Progenitor cell of endocrine pancreas (in vitro differentiated cells): ENCODE measurements around the gene CHST1. TPM values are rescaled to one million over a fixed set of nuclear protein-coding genes. Genes with fewer than 3 reads are reported as not detected.

Experiments
- DNase-seq: peaks from one replicate; pipeline ENCODE4 v3.0.0; 2021; ENCODE audit warnings: low spot score; ENCODE audit not compliant: unreplicated experiment
- H3K27ac Mint-ChIP-seq: 2 replicates; pipeline ENCODE4 v1.8.0; 2021; ENCODE audit warnings: mild to moderate bottlenecking, moderate library complexity, mixed read lengths
- H3K27me3 Mint-ChIP-seq: 2 replicates; pipeline ENCODE4 v1.8.0; 2021; ENCODE audit warnings: mixed read lengths
- H3K36me3 Mint-ChIP-seq: 2 replicates; pipeline ENCODE4 v1.8.0; 2022; ENCODE audit warnings: mixed read lengths; ENCODE audit not compliant: insufficient read depth
- H3K4me1 Mint-ChIP-seq: 2 replicates; pipeline ENCODE4 v1.8.0; 2021; ENCODE audit warnings: low read depth, mixed read lengths
- H3K4me3 Mint-ChIP-seq: 2 replicates; pipeline ENCODE4 v1.8.0; 2021; ENCODE audit warnings: low read depth, mild to moderate bottlenecking, moderate library complexity, mixed read lengths
- H3K9me3 Mint-ChIP-seq: 2 replicates; pipeline ENCODE4 v1.8.0; 2021; ENCODE audit warnings: low read depth, mixed read lengths
- CTCF ChIP-seq: fragments of 200-600 bp; sonication (generic); IDR thresholded peaks from one replicate; pipeline ENCODE4 v1.5.0; 2021; ENCODE audit warnings: antibody characterized with exemption, mild to moderate bottlenecking; ENCODE audit not compliant: unreplicated experiment
- total RNA-seq: library from RNA; stranded (reverse); gene quantifications from 2 replicates; pipeline ENCODE4 v1.2.1, GENCODE V29; 2021

CHST1 gene
- total RNA-seq, 1 donor from 2014 or later, result 0.31 TPM

GRCh38 chr11:45661439-45662055 lies 3.9 kb downstream of the CHST1 start:
- Mint-ChIP-seq H3K4me1 (peaks cover 1% of the 10 kb centered on the region), H3K27me3 (peaks cover 66% of the 10 kb centered on the region), H3K27ac (no peak overlapping the region), H3K4me3 (no peak overlapping the region), H3K9me3 (no peaks in the 10 kb centered on the region), H3K36me3 (no peaks in the 10 kb centered on the region)
- no peak for TF ChIP-seq CTCF
- DNase-seq, result no peak

- Mint-ChIP-seq H3K36me3 (no peaks in the 10 kb centered on the region), H3K27ac (no peak overlapping the region), H3K27me3 (peaks cover 64% of the 10 kb centered on the region), H3K4me3 (no peak overlapping the region), H3K9me3 (no peaks in the 10 kb centered on the region), H3K4me1 (peaks cover 1% of the 10 kb centered on the region)
- no peak for DNase-seq
- TF ChIP-seq CTCF, result no peak
These were observed 4.5 kb downstream of the CHST1 start for GRCh38 chr11:45660729-45661438.

- Mint-ChIP-seq H3K27me3 (peaks cover 63% of the 10 kb centered on the region), H3K4me3 (no peak overlapping the region), H3K27ac (no peak overlapping the region), H3K4me1 (peaks cover 1% of the 10 kb centered on the region), H3K36me3 (no peaks in the 10 kb centered on the region), H3K9me3 (no peaks in the 10 kb centered on the region)
- DNase-seq, result no peak
- TF ChIP-seq CTCF, result no peak
These were observed 5.6 kb downstream of the CHST1 start for GRCh38 chr11:45659818-45660160.

- H3K27me3 Mint-ChIP-seq, result peaks cover 63% of the 10 kb centered on the region
- no peak for TF ChIP-seq CTCF
- no peaks in the 10 kb centered on the region for H3K9me3 Mint-ChIP-seq
- H3K4me1 Mint-ChIP-seq, result peaks cover 1% of the 10 kb centered on the region
- no peak overlapping the region for H3K27ac Mint-ChIP-seq
- no peak overlapping the region for H3K4me3 Mint-ChIP-seq
- no peaks in the 10 kb centered on the region for H3K36me3 Mint-ChIP-seq
- no peak for DNase-seq
These were observed 6.2 kb downstream of the CHST1 start for GRCh38 chr11:45659031-45659817.

- no peaks in the 10 kb centered on the region for H3K9me3 Mint-ChIP-seq
- no peak overlapping the region for H3K27ac Mint-ChIP-seq
- no peaks in the 10 kb centered on the region for H3K36me3 Mint-ChIP-seq
- no peak overlapping the region for H3K4me3 Mint-ChIP-seq
- H3K27me3 Mint-ChIP-seq, result peaks cover 62% of the 10 kb centered on the region
- DNase-seq, result no peak
- TF ChIP-seq CTCF, result no peak
- peaks cover 1% of the 10 kb centered on the region for H3K4me1 Mint-ChIP-seq
These were observed 7.0 kb downstream of the CHST1 start for GRCh38 chr11:45658292-45658991.
